Uterus (tissue), 4 donors: Measurements from ENCODE around the gene ANKRD13B. TPM values are rescaled to one million over a fixed set of nuclear protein-coding genes. Genes with fewer than 3 reads are reported as not detected.
A peak's percentile ranks its signal among the peaks of the same experiment; 100 is the strongest.

ENCODE experiments used
- DNase-seq, 2 donors: peaks; one replicate each; pipeline ENCODE4 v3.0.0-alpha.2; 2019 to 2020
- H3K27ac ChIP-seq, 2 donors: fragments of 200-600 bp; sonication (generic); 1 replicate in 1 of 2; 2 replicates in 1 of 2; pipeline ENCODE4 v1.5.1; 2016 to 2018
- H3K27me3 ChIP-seq, 2 donors: fragments of 200-600 bp; sonication (generic); one replicate each; pipeline ENCODE4 v1.5.1; 2018 to 2019; ENCODE audit warnings: control low read depth in 1 of 2
- H3K36me3 ChIP-seq, 2 donors: fragments of 200-600 bp; sonication (generic); one replicate each; pipeline ENCODE4 v1.5.1; 2019; ENCODE audit warnings: control low read depth in 1 of 2
- H3K4me1 ChIP-seq, 2 donors: fragments of 200-600 bp; sonication (generic); one replicate each; pipeline ENCODE4 v1.5.1; 2018 to 2019; ENCODE audit warnings: control low read depth in 1 of 2
- H3K4me3 ChIP-seq, 2 donors: fragments of 200-600 bp; sonication (generic); 1 replicate in 1 of 2; 2 replicates in 1 of 2; pipeline ENCODE4 v1.5.1; 2018 to 2019; ENCODE audit warnings: mild to moderate bottlenecking in 1 of 2
- H3K9me3 ChIP-seq, 2 donors: fragments of 200-600 bp; sonication (generic); one replicate each; pipeline ENCODE4 v1.5.1; 2019; ENCODE audit warnings: control low read depth in 1 of 2
- POLR2A ChIP-seq, 2 donors: fragments of 450-650 bp; IDR thresholded peaks; one replicate each; pipeline ENCODE4 v1.6.1; 2016; ENCODE audit warnings: antibody characterized with exemption in 2 of 2, mild to moderate bottlenecking in 1 of 2, moderate library complexity in 1 of 2
- intact Hi-C: fragments of 100-400 bp; cut with DNase I; formaldehyde crosslinking; loops from one replicate; pipeline ENCODE4 v1.15.1; 2023; ENCODE audit warnings: low total_unique reads
- total RNA-seq, 4 donors: library from RNA; depleted of rRNA in 3 of 4; stranded (reverse); fragments of >200 nt in 3 of 4; gene quantifications; one replicate each; pipeline versions ENCODE4 v1.1.0 to v1.2.4, GENCODE V29; 2014 to 2023
- TF ChIP-seq, protein P1 (sequence below), 4 experiments: fragments of 200-600 bp in 2 of 4; fragments of 450-650 bp in 2 of 4; sonication (generic) in 2 of 4; IDR thresholded peaks; one replicate each; pipeline ENCODE4 v1.5.1; 2016 to 2019; ENCODE audit warnings: antibody characterized with exemption in 4 of 4, mild to moderate bottlenecking in 2 of 4, moderate library complexity in 1 of 4
- donor health status: DM: yes; HTN: yes; CAD: no.

ANKRD13B gene
- total RNA-seq, 4 donors from 2014 or later, result 2.8 to 17.0 (median 12.7) TPM

DNA sequence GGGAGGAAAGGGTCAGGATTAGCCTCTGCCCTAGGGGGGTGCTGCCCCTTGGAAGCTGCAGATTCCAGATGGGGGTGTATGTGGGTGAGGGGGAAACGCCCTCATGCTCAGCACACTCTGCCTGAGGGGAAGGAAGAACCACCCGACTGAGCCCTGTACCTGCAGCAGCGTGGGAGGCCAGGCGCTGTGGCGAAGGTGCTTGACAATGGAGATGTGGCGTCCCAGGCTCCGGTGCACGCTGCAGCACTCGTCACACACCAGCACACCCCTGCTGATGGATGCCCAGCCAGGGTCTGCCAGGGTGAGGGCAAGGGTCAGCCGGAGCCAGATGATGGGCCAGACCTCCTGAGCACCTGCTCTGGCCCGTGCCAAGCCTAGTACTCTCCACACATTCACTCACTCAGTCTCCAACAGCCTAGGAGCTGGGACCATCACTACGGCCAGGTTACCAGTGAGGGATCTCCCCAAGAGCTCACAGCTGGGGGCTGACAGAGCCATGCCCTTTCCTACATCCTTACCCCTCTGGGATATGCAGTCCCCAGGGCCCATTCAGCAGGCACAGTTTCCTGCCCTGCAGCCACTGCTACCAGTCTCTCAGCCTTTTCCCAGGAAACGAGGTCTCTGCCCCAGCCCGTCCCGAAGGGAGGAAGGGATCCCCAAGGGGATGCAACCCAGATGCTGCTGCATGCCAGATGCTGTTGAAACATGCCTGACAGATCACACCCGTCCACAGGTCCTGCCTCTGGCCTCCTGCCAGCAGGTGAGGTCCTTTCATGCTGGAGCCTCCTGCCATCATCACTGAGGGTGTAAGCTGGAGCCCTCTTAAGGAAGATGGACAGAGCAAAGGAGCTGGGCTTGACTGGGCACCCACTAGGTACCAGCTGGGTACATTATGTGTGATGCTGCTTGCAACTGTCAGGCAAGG lies 9.3 kb upstream of the ANKRD13B start:
- H3K27me3 ChIP-seq, result no peaks in the 10 kb centered on the region
- H3K9me3 ChIP-seq, result no peaks in the 10 kb centered on the region
- no peaks in the 10 kb centered on the region for H3K36me3 ChIP-seq
- no peak for TF ChIP-seq POLR2A (IDR thresholded peaks at IDR 0.05)
- TF ChIP-seq, protein P1, sequence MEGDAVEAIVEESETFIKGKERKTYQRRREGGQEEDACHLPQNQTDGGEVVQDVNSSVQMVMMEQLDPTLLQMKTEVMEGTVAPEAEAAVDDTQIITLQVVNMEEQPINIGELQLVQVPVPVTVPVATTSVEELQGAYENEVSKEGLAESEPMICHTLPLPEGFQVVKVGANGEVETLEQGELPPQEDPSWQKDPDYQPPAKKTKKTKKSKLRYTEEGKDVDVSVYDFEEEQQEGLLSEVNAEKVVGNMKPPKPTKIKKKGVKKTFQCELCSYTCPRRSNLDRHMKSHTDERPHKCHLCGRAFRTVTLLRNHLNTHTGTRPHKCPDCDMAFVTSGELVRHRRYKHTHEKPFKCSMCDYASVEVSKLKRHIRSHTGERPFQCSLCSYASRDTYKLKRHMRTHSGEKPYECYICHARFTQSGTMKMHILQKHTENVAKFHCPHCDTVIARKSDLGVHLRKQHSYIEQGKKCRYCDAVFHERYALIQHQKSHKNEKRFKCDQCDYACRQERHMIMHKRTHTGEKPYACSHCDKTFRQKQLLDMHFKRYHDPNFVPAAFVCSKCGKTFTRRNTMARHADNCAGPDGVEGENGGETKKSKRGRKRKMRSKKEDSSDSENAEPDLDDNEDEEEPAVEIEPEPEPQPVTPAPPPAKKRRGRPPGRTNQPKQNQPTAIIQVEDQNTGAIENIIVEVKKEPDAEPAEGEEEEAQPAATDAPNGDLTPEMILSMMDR (IDR thresholded peaks at IDR 0.05), result no peak
- intact Hi-C loops, result no loop called here
- H3K27ac ChIP-seq, result peak overlapping the region in 1 of 2 donors; percentile 53
- peaks cover 0 to 6% of the 10 kb centered on the region in 2 donors for H3K4me1 ChIP-seq
- DNase-seq, result peak; percentile 17 to 28
- no peak overlapping the region for H3K4me3 ChIP-seq

DNA sequence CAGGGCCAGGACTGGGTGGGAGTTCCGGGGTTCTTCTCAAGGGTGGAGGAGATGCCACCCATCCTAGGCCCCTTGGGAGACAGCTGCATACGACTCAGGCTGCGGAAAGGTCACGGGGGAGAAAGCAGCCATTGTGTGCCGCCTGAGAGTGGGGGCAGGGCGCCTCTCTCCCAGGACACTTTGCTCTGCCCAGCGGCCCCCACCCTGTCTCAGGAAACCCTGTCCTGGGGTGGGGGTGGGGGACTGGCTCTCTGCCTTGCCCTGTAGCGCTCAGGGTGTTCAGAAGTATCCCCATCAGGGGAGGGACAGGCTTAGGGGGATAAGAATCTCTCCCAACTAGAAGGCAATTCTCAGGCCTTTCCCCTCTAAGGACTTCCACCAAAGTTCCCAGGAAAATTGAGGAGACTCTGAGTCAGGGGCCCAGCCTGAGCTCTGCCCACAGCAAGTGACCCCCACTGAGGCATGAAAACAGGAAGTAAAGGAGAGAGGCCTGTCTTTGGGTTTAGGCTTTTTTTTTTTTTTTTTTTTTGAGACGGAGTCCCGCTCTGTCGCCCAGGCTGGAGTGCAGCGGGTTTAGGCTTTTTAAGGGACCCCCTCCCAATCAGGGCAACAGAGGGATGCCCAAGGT lies 8.4 kb upstream of the ANKRD13B start:
- Histone ChIP-seq H3K27me3 (no peaks in the 10 kb centered on the region), H3K9me3 (no peaks in the 10 kb centered on the region), H3K36me3 (no peaks in the 10 kb centered on the region), H3K4me1 (peaks cover 0 to 6% of the 10 kb centered on the region in 2 donors), H3K27ac (peak overlapping the region; percentile 53 to 54), H3K4me3 (no peak overlapping the region)
- TF ChIP-seq, protein P1 (IDR thresholded peaks at IDR 0.05), result no peak
- TF ChIP-seq POLR2A (IDR thresholded peaks at IDR 0.05), result no peak
- peak in 1 of 2 donors; percentile 21 for DNase-seq
- intact Hi-C loops, result no loop called here

DNA sequence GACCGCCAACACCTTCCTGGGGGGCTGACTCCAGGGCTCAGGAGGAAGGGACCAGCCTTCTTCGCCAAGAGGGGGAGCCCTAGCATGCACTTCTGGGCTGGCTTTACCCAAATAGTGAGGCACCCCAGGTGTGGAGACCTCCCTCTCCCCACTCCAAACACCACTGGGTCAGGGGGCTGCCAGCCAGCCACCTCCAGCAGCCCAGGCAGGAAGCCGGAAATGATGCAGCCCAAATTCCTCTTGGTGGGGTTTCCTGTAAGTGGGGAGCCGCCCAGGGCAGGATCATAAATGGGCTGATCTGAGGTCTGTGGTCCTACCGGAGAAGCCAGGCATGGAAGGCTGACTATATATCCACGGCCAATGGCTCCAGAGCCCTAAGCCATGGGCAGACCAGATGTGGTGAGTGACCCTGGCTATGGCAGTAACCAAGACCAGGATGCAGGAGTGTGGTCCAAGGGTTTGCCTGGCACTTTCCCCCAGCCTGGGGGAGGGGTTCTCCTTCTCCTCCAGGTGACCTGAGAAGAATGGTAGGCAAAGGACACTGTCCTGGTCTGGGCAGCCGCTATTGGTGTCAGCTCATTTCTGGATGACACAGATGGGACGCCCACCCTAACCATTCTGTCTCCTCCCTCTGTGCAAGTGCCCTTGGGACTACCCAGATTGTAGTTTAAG lies 7.7 kb upstream of the ANKRD13B start:
- H3K27ac ChIP-seq, result peak overlapping the region; percentile 53 to 55
- peak overlapping the region in 1 of 2 donors; percentile 2 for H3K4me3 ChIP-seq
- H3K27me3 ChIP-seq, result no peaks in the 10 kb centered on the region
- no peaks in the 10 kb centered on the region for H3K9me3 ChIP-seq
- H3K36me3 ChIP-seq, result no peaks in the 10 kb centered on the region
- intact Hi-C loops, result no loop called here
- H3K4me1 ChIP-seq, result peaks cover 0 to 8% of the 10 kb centered on the region in 2 donors
- TF ChIP-seq, protein P1 (IDR thresholded peaks at IDR 0.05), result peak in 2 of 4 experiments; percentile 7 to 23
- TF ChIP-seq POLR2A (IDR thresholded peaks at IDR 0.05), result peak in 1 of 2 donors; percentile 10
- DNase-seq, result peak; percentile 16 to 58

DNA sequence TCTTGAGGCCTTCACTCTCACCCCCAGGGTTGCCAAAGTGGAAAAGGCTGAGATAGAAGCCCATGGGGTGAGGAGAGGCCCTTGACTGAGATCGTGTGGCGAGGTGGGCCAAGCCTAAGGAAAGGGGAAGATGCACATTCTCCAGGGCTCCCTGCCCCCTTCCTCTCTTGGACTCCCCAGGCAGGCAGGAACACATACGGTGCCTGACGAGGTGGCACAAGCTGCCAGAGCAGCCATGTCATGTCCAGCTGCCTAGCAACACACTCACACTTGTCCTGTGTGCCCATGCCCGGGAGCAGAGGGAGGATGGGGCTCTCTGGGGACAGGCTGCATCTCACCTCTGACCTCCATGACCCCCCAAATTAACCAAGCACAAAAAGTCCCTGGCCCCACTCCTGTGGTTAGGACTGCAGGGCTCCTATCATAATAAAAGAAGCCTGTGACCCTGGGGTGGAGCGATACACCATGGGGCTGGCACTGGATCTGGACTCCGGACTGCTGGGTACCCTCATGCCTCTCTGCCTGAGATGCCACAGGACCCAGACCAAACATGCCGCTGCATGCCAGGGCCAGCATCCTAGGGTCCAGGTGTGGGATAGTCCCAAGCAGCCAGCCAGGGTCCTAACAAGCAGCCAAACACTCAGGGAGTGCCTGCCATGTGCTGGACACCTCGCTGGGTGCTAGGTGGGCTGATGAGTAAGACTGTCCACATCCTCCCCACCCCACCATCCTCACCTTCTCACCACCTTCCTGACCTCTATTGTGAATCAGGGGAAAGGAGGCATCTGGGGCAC lies 6.1 kb upstream of the ANKRD13B start:
- intact Hi-C loops, result no loop called here
- peak in 1 of 2 donors; percentile 16 for DNase-seq
- no peak overlapping the region for H3K4me3 ChIP-seq

More for the DNA sequence above, 6.1 kb upstream of the ANKRD13B start:
- TF ChIP-seq, protein P1 (IDR thresholded peaks at IDR 0.05), result no peak
- TF ChIP-seq POLR2A (IDR thresholded peaks at IDR 0.05), result no peak
- Histone ChIP-seq H3K36me3 (no peaks in the 10 kb centered on the region), H3K4me1 (peaks cover 0 to 14% of the 10 kb centered on the region in 2 donors), H3K27me3 (no peaks in the 10 kb centered on the region), H3K27ac (peak overlapping the region; percentile 16 to 53), H3K9me3 (no peaks in the 10 kb centered on the region)
